Suprapubic skin (tissue), 4 donors: Measurements from ENCODE around the gene FAM120AOS. TPM values are rescaled to one million over a fixed set of nuclear protein-coding genes. Genes with fewer than 3 reads are reported as not detected.
A peak's percentile ranks its signal among the peaks of the same experiment; 100 is the strongest.

Experiments used
- DNase-seq, 2 donors: peaks; one replicate each; pipeline ENCODE4 v3.0.0-alpha.2; 2019; ENCODE audit warnings: low spot score in 2 of 2
- H3K27ac ChIP-seq: fragments of 200-600 bp; sonication (generic); one replicate; pipeline ENCODE4 v1.5.1; 2019
- H3K27me3 ChIP-seq: fragments of 200-600 bp; sonication (generic); one replicate; pipeline ENCODE4 v1.5.1; 2019
- H3K36me3 ChIP-seq: fragments of 200-600 bp; sonication (generic); one replicate; pipeline ENCODE4 v1.5.1; 2019
- H3K4me1 ChIP-seq: fragments of 200-600 bp; sonication (generic); one replicate; pipeline ENCODE4 v1.5.1; 2019
- H3K4me3 ChIP-seq: fragments of 200-600 bp; sonication (generic); one replicate; pipeline ENCODE4 v1.5.1; 2019; ENCODE audit warnings: mild to moderate bottlenecking
- H3K9me3 ChIP-seq: fragments of 200-600 bp; sonication (generic); one replicate; pipeline ENCODE4 v1.5.1; 2019
- CTCF ChIP-seq, 2 donors: fragments of 200-600 bp in 1 of 2; fragments of 450-650 bp in 1 of 2; sonication (generic) in 1 of 2; IDR thresholded peaks; one replicate each; pipeline ENCODE4 v1.5.1; 2016 to 2019; ENCODE audit warnings: antibody characterized with exemption in 2 of 2, mild to moderate bottlenecking in 1 of 2, moderate library complexity in 1 of 2
- EP300 ChIP-seq: sonication (generic); formaldehyde crosslinking; IDR thresholded peaks from one replicate; pipeline ENCODE4 v1.6.1; 2017; ENCODE audit warnings: antibody characterized with exemption
- POLR2A ChIP-seq, 2 donors: fragments of 450-650 bp; IDR thresholded peaks; one replicate each; pipeline ENCODE4 v1.6.1; 2017; ENCODE audit warnings: antibody characterized with exemption in 2 of 2, mild to moderate bottlenecking in 2 of 2, moderate library complexity in 2 of 2
- POLR2AphosphoS5 ChIP-seq, 3 donors: sonication (generic); formaldehyde crosslinking; IDR thresholded peaks; one replicate each; pipeline ENCODE4 v1.6.1; 2017; ENCODE audit warnings: antibody characterized with exemption in 3 of 3
- WGBS: methylation state at CpG from one replicate; pipeline ENCODE4 v1.1.5; 2018; 5-methylcytosine and 5-hydroxymethylcytosine counted together
- total RNA-seq, 4 donors: library from RNA; depleted of rRNA; stranded (reverse); fragments of >200 nt; gene quantifications; one replicate each; pipeline ENCODE4 v1.1.0, GENCODE V29; 2016

FAM120AOS gene
- total RNA-seq, 4 donors from 2014 or later = 33.0 to 66.9 (median 34.2) TPM

DNA sequence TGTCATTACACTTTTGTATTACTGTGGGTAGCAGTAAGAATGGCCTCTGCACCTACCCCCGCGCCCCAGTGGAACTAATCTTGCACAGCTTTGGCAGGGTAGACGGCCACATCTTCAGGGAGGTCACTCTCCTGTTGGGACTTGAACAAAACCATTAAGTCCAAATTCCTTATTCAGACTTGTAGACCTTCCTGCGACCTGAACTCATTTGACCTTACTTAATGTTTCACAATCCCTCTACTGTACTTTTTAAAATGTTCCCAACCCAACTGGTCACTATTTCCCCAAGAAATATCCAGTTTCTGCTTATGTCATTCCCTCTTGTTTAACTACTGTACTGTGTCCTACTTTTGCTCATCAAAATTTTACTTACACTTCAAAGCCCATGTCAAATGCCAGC lies 5.3 kb upstream of the FAM120AOS start:
- H3K36me3 ChIP-seq = no peaks in the 10 kb centered on the region
- H3K27ac ChIP-seq = no peak overlapping the region
- no peak for TF ChIP-seq POLR2A (IDR thresholded peaks at IDR 0.05)
- H3K27me3 ChIP-seq = no peaks in the 10 kb centered on the region
- WGBS = 67% methylated on average over 4 of the region's 4 CpGs
- no peak overlapping the region for H3K4me3 ChIP-seq
- H3K9me3 ChIP-seq = no peaks in the 10 kb centered on the region
- no peak for DNase-seq
- H3K4me1 ChIP-seq = peaks cover 62% of the 10 kb centered on the region

DNA sequence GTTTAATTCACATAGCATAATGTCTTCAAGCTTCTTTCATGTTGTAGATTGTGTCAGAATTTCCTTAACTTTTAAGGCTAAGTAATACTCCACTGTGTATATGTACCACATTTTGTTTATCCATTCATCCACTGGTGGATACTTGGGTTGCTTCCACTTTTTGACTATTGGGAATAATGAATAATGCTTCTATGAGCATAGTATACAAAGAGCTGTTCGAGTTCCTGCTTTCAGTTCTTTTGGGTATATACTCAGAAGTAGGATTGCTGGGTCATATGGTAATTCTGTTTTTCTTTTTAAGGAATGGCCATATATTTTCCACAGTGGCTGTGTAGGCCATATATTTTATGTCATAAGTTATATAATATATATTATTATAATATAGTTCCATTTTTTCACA lies 3.6 kb upstream of the FAM120AOS start:
- 68% methylated on average over 1 of the region's 1 CpG for WGBS
- Histone ChIP-seq H3K4me3 (no peak overlapping the region), H3K9me3 (no peaks in the 10 kb centered on the region), H3K4me1 (peaks cover 62% of the 10 kb centered on the region), H3K27ac (no peak overlapping the region), H3K27me3 (no peaks in the 10 kb centered on the region), H3K36me3 (no peaks in the 10 kb centered on the region)
- no peak for DNase-seq
- TF ChIP-seq CTCF (IDR thresholded peaks at IDR 0.05) (no peak), POLR2AphosphoS5 (IDR thresholded peaks at IDR 0.05) (no peak), EP300 (no peak), POLR2A (IDR thresholded peaks at IDR 0.05) (no peak)

DNA sequence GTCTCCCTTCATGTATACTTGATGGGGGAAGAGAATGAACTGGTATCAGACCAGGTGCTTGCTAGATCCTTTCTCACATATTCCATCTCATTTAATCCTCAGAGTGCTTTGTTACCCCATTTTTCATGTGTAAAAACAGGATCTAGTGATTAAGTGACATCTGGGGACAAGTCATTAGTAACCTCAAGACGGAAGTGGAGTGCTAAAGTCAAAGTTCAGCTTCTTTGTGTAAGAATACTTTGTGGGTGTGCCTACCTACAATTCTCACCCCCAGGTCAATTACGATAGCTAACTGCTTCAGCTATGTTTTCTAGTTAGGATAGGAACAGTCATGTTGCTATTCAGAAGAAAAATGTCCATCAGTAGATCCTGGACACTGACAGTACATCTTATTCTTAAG lies 3.1 kb upstream of the FAM120AOS start:
- no peaks in the 10 kb centered on the region for H3K9me3 ChIP-seq
- peaks cover 58% of the 10 kb centered on the region for H3K4me1 ChIP-seq
- no peaks in the 10 kb centered on the region for H3K36me3 ChIP-seq
- 54% methylated on average over 2 of the region's 2 CpGs for WGBS
- H3K27ac ChIP-seq = no peak overlapping the region
- no peak overlapping the region for H3K4me3 ChIP-seq
- no peaks in the 10 kb centered on the region for H3K27me3 ChIP-seq
- no peak for DNase-seq
- TF ChIP-seq CTCF (IDR thresholded peaks at IDR 0.05) = no peak

DNA sequence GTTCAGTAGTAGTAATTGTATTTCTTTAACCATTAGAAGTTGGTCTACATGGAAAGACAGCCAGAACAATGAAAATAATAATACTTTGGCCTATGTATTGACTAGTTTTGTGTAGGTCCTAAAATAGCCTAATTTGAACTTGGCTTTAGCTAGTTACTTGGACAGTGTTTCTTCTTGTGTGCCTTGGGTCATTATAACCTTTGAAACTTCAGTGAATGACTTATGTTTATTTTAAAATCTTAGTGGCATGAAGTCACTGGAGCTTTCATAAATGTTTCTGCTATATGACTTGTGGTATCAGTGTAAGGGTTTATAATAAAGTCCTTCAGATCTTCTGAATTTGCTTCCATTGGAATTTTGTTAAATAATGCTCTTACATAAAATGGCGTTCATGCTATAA lies 2.6 kb upstream of the FAM120AOS start:
- Histone ChIP-seq H3K4me3 (no peak overlapping the region), H3K9me3 (no peaks in the 10 kb centered on the region), H3K4me1 (peaks cover 58% of the 10 kb centered on the region), H3K36me3 (no peaks in the 10 kb centered on the region), H3K27me3 (no peaks in the 10 kb centered on the region), H3K27ac (no peak overlapping the region)
- WGBS = 100% methylated on average over 1 of the region's 1 CpG
- no peak for DNase-seq
- TF ChIP-seq POLR2A (IDR thresholded peaks at IDR 0.05) (no peak), CTCF (IDR thresholded peaks at IDR 0.05) (no peak), EP300 (no peak), POLR2AphosphoS5 (IDR thresholded peaks at IDR 0.05) (no peak)

GRCh38 chr9:93452710-93453046 lies 703 bp downstream of the FAM120AOS start:
- H3K36me3 ChIP-seq = peaks cover 12% of the 10 kb centered on the region
- no peaks in the 10 kb centered on the region for H3K9me3 ChIP-seq
- peak overlapping the region; percentile 95 for H3K27ac ChIP-seq
- H3K4me3 ChIP-seq = peak overlapping the region; percentile 76
- H3K4me1 ChIP-seq = peaks cover 49% of the 10 kb centered on the region
- H3K27me3 ChIP-seq = no peaks in the 10 kb centered on the region
- WGBS = 0% methylated on average over 7 of the region's 10 CpGs
- TF ChIP-seq POLR2AphosphoS5 (IDR thresholded peaks at IDR 0.05) (no peak), EP300 (no peak), POLR2A (IDR thresholded peaks at IDR 0.05) (no peak)
- no peak for DNase-seq

- DNase-seq = peak in 1 of 2 donors; percentile 77
- Histone ChIP-seq H3K4me1 (peaks cover 47% of the 10 kb centered on the region), H3K27ac (peak overlapping the region; percentile 95), H3K36me3 (peaks cover 18% of the 10 kb centered on the region), H3K9me3 (no peaks in the 10 kb centered on the region), H3K4me3 (peak overlapping the region; percentile 76), H3K27me3 (no peaks in the 10 kb centered on the region)
- no peak for TF ChIP-seq EP300
- 0% methylated on average over 33 of the region's 92 CpGs for WGBS
These were observed 1.3 kb downstream of the FAM120AOS start for GRCh38 chr9:93451849-93452709.
